NB4 (cell line): ENCODE results near the gene EPAS1.

Experiments used
- DNase-seq: peaks from one replicate; pipeline ENCODE4 v3.0.0; 2010; ENCODE audit warnings: low read depth
- H3K4me3 ChIP-seq: one replicate; pipeline ENCODE4 v1.5.1; 2011; ENCODE audit warnings: mild to moderate bottlenecking, low read depth, low read length, moderate library complexity
- CTCF ChIP-seq: IDR thresholded peaks from one replicate; pipeline ENCODE4 v1.5.1; 2012; ENCODE audit warnings: low read depth, low read length
- MYC ChIP-seq: IDR thresholded peaks from 2 replicates; pipeline ENCODE4 v1.6.1; 2011; ENCODE audit warnings: low read depth, low read length
- POLR2A ChIP-seq: IDR thresholded peaks from 2 replicates; pipeline ENCODE4 v1.6.1; 2011; ENCODE audit warnings: mild to moderate bottlenecking; ENCODE audit not compliant: insufficient read length; ENCODE audit errors: extremely low read depth
- TF ChIP-seq, protein P1 (sequence below): IDR thresholded peaks from 2 replicates; pipeline ENCODE4 v1.6.1; 2011; ENCODE audit warnings: low read depth, low read length

Gene EPAS1

DNA sequence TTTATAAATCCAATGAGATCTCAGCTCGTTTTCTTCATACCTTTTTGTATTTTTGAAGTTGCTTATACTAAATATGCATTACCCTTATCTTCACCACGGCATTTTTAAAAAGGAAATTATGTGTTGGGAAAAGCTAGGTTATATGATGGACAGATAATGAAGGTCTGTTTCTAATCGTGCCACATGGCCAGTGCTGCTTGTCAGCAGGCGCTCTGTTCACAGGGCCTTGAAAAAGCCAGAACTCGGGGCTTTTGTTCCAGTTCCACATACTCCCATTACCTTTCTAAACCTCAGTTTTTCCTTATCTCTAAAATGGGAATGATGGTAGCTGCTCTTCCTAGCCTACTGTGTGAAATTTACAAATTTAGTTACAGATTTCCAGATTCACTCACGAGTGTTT lies 42.0 kb downstream of the EPAS1 start:
- H3K4me3 ChIP-seq: no peak overlapping the region
- TF ChIP-seq, protein P1, sequence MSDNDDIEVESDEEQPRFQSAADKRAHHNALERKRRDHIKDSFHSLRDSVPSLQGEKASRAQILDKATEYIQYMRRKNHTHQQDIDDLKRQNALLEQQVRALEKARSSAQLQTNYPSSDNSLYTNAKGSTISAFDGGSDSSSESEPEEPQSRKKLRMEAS: no peak
- TF ChIP-seq MYC (no peak), CTCF (no peak), POLR2A (no peak)
- DNase-seq: no peak

GRCh38 chr2:46339676-46340459 lies 42.7 kb downstream of the EPAS1 start:
- no peak overlapping the region for H3K4me3 ChIP-seq
- peak; percentile 33 for DNase-seq
- TF ChIP-seq CTCF (no peak), POLR2A (no peak), MYC (no peak)
- TF ChIP-seq, protein P1: no peak

DNA sequence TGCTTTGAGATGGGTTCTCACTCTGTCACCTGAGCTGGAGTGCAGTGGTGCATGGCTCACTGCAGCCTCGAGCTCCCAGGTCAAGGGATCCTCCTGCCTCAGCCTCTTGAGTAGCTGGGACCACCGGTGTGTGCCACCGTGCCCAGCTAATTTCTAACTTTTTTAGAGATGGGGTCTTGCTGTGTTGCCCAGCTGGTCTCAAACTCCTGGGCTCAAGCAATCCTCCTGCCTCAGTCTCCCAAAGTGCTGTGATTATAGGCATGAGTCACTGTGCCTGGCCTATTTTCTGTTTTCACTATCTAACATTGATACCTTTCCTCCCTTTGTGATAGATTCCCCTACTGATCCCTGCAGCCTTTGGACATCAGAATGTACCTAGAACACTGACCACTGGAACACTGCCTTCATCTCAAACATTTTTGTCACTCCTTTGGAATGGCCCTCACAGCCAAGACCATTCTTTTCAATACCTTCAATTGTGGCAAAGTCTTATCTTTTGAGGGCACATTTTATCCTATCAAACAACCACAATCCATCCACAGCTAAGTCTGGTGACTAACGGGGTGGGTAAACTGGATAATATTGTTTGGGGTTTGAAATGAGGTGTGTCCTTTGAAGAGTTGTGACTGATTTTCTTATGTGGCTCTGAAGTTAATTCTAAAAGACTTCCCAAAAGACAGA lies 43.7 kb downstream of the EPAS1 start:
- TF ChIP-seq POLR2A (no peak), MYC (no peak), CTCF (no peak)
- TF ChIP-seq, protein P1: no peak
- DNase-seq: no peak
- no peak overlapping the region for H3K4me3 ChIP-seq

GRCh38 chr2:46342566-46343315 lies 45.5 kb downstream of the EPAS1 start:
- TF ChIP-seq, protein P1: no peak
- TF ChIP-seq MYC: no peak
- TF ChIP-seq POLR2A: no peak
- H3K4me3 ChIP-seq: no peak overlapping the region
- no peak for DNase-seq

DNA sequence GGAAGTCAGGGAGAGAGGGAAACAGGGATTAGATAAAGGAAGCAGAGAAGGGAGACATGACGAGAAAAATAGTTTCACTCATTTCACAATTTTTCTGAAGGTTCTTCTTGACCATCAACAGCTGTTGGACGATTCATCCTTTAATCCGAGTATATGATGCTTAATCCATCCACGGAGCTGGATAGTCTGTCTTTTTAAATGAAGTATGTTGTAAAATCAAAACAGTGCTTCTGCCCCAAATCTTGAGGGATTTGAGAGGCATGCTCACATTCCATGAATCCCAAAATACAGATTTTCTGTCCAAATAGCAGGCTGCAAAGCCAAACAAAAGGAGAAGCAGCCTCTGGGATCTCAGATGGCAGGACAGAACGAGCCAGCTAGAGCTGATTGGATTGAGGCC lies 47.5 kb downstream of the EPAS1 start:
- no peak overlapping the region for H3K4me3 ChIP-seq
- no peak for TF ChIP-seq POLR2A
- TF ChIP-seq, protein P1: no peak
- no peak for TF ChIP-seq MYC
- TF ChIP-seq CTCF: no peak
- no peak for DNase-seq

- TF ChIP-seq MYC (no peak), POLR2A (no peak), CTCF (no peak)
- TF ChIP-seq, protein P1: no peak
- no peak overlapping the region for H3K4me3 ChIP-seq
Observed at GRCh38 chr2:46345775-46346174, 48.6 kb downstream of the EPAS1 start.

More at GRCh38 chr2:46345775-46346174, 48.6 kb downstream of the EPAS1 start:
- DNase-seq: no peak
